Breast epithelium (tissue), 3 donors: ENCODE measurements around the gene GMPR.

Source experiments
- CTCF ChIP-seq, 3 donors: fragments of 450-650 bp; IDR thresholded peaks; one replicate each; pipeline ENCODE4 v1.5.1; 2016 to 2017; ENCODE audit warnings: antibody characterized with exemption in 3 of 3, mild to moderate bottlenecking in 3 of 3, moderate library complexity in 3 of 3
- POLR2A ChIP-seq: fragments of 450-650 bp; IDR thresholded peaks from one replicate; pipeline ENCODE4 v1.6.1; 2016; ENCODE audit warnings: antibody characterized with exemption, mild to moderate bottlenecking, moderate library complexity
- POLR2AphosphoS5 ChIP-seq, 3 donors: sonication (generic); formaldehyde crosslinking; IDR thresholded peaks; one replicate each; pipeline ENCODE4 v1.6.1; 2017; ENCODE audit warnings: antibody characterized with exemption in 3 of 3

GRCh38 chr6:16296061-16296670, 57.8 kb downstream of the GMPR start:
- TF ChIP-seq CTCF (IDR thresholded peaks at IDR 0.05): no peak
- TF ChIP-seq POLR2A: no peak
- TF ChIP-seq POLR2AphosphoS5 (IDR thresholded peaks at IDR 0.05): no peak
